ENCODE data around the gene CSRNP3. TPM values are rescaled to one million over a fixed set of nuclear protein-coding genes. Genes with fewer than 3 reads are reported as not detected.

The CSRNP3 gene
- total RNA-seq, 1 experiment from 2014 or later: not detected

GRCh38 chr2:165450156-165450555 is 19.3 kb upstream of the CSRNP3 start:
- Histone ChIP-seq H3K4me3 (ENCODE audit: low read depth in 2 of 2, low read length in 2 of 2) (no peak overlapping the region), H3K36me3 (ENCODE audit: control insufficient read depth, insufficient read depth, low read length) (no peaks in the 10 kb centered on the region), H3K27ac (ENCODE audit: low read length) (no peak overlapping the region), H3K4me1 (ENCODE audit: control insufficient read depth, insufficient read depth, low read length) (no peaks in the 10 kb centered on the region), H3K27me3 (ENCODE audit: control insufficient read depth, insufficient read depth, low read length) (no peaks in the 10 kb centered on the region), H3K9me3 (ENCODE audit: control insufficient read depth, insufficient read depth, low read depth, low read length) (no peaks in the 10 kb centered on the region)
- TF ChIP-seq POLR2AphosphoS5 (IDR thresholded peaks at IDR 0.05; ENCODE audit: low read depth, low read length) (no peak), TCF7L2 (IDR thresholded peaks at IDR 0.05; ENCODE audit: low read depth, low read length) (no peak), CTCF (IDR thresholded peaks at IDR 0.05) (no peak), REST (IDR thresholded peaks at IDR 0.05; ENCODE audit: insufficient read depth in 1 of 2, low read depth in 2 of 2, low read length in 1 of 2) (no peak), SIN3A (IDR thresholded peaks at IDR 0.05; ENCODE audit: borderline replicate concordance, insufficient read depth, low read depth, low read length) (no peak)
- in situ Hi-C loops (cut with HindIII; ENCODE audit: low pct_unique_long_range_greater_than_20kb, low sequenced_read_pairs) (no loop called here), intact Hi-C loops (cut with micrococcal nuclease; ENCODE audit: unreplicated experiment) (no loop called here)
- BruUV-seq (replicated peaks): no TSS peak
- POLR2A ChIA-PET: no interaction called here
- CTCF ChIA-PET: no interaction called here
- DNase-seq (ENCODE audit: low read depth, low spot score): no peak
- ATAC-seq: no peak

GRCh38 chr2:165452327-165452726 is 17.2 kb upstream of the CSRNP3 start:
- ATAC-seq (no peak), DNase-seq (ENCODE audit: low read depth, low spot score) (no peak)
- no peak overlapping the region for H3K4me3 ChIP-seq (ENCODE audit: low read depth in 2 of 2, low read length in 2 of 2)
- POLR2A ChIA-PET: no interaction called here
- TF ChIP-seq REST (IDR thresholded peaks at IDR 0.05; ENCODE audit: insufficient read depth in 1 of 2, low read depth in 2 of 2, low read length in 1 of 2): no peak
- CTCF ChIA-PET: no interaction called here
- H3K4me1 ChIP-seq (ENCODE audit: control insufficient read depth, insufficient read depth, low read length): no peaks in the 10 kb centered on the region
- no peak overlapping the region for H3K27ac ChIP-seq (ENCODE audit: low read length)
- intact Hi-C loops (cut with micrococcal nuclease; ENCODE audit: unreplicated experiment) (no loop called here), in situ Hi-C loops (cut with HindIII; ENCODE audit: low pct_unique_long_range_greater_than_20kb, low sequenced_read_pairs) (no loop called here)
- no peaks in the 10 kb centered on the region for H3K36me3 ChIP-seq (ENCODE audit: control insufficient read depth, insufficient read depth, low read length)
- BruUV-seq (replicated peaks): no TSS peak
- H3K9me3 ChIP-seq (ENCODE audit: control insufficient read depth, insufficient read depth, low read depth, low read length): no peaks in the 10 kb centered on the region
- no peaks in the 10 kb centered on the region for H3K27me3 ChIP-seq (ENCODE audit: control insufficient read depth, insufficient read depth, low read length)

Measured in Panc1 (cell line).